ENCODE measurements around the gene HLA-DOB.

HLA-DOB gene

GRCh38 chr6:32837651-32838113 lies 20.9 kb upstream of the HLA-DOB start:
- peaks cover 28% of the 10 kb centered on the region for H3K27me3 ChIP-seq (ENCODE audit: insufficient read depth, insufficient read length)
- peak overlapping the region; percentile 56 for H3K9ac ChIP-seq (ENCODE audit: insufficient read length, low read depth)
- H3K36me3 ChIP-seq (ENCODE audit: insufficient read depth, insufficient read length, low read length): no peaks in the 10 kb centered on the region
- TF ChIP-seq SUZ12 (IDR thresholded peaks at IDR 0.05; ENCODE audit: extremely low read depth, insufficient read depth, insufficient read length) (no peak), ZNF274 (IDR thresholded peaks at IDR 0.05; ENCODE audit: low read depth, low read length) (no peak), YY1 (IDR thresholded peaks at IDR 0.05; ENCODE audit: insufficient read depth, insufficient read length) (no peak)
- H3K4me1 ChIP-seq (ENCODE audit: insufficient read depth, insufficient read length): peaks cover 3% of the 10 kb centered on the region
- no peaks in the 10 kb centered on the region; the same call in 1 of the 2 replicates for H3K9me3 ChIP-seq (ENCODE audit: insufficient read depth, low read length)
- DNase-seq (ENCODE audit: low read depth, low spot score): no peak
- H3K4me3 ChIP-seq (ENCODE audit: insufficient read length, low read depth): peak overlapping the region; percentile 57

GRCh38 chr6:32836873-32837272 lies 20.1 kb upstream of the HLA-DOB start:
- peaks cover 5% of the 10 kb centered on the region for H3K36me3 ChIP-seq (ENCODE audit: insufficient read depth, insufficient read length, low read length)
- no peak overlapping the region for H3K4me3 ChIP-seq (ENCODE audit: insufficient read length, low read depth)
- no peak overlapping the region for H3K9ac ChIP-seq (ENCODE audit: insufficient read length, low read depth)
- peaks cover 20% of the 10 kb centered on the region for H3K27me3 ChIP-seq (ENCODE audit: insufficient read depth, insufficient read length)
- no peak for DNase-seq (ENCODE audit: low read depth, low spot score)
- H3K4me1 ChIP-seq (ENCODE audit: insufficient read depth, insufficient read length): peaks cover 3% of the 10 kb centered on the region
- H3K9me3 ChIP-seq (ENCODE audit: insufficient read depth, low read length): no peaks in the 10 kb centered on the region
- no peak for TF ChIP-seq YY1 (IDR thresholded peaks at IDR 0.05; ENCODE audit: insufficient read depth, insufficient read length)
- TF ChIP-seq ZNF274 (IDR thresholded peaks at IDR 0.05; ENCODE audit: low read depth, low read length): no peak

GRCh38 chr6:32835167-32835893 lies 18.5 kb upstream of the HLA-DOB start:
- H3K9ac ChIP-seq (ENCODE audit: insufficient read length, low read depth): no peak overlapping the region
- peaks cover 8% of the 10 kb centered on the region for H3K36me3 ChIP-seq (ENCODE audit: insufficient read depth, insufficient read length, low read length)
- H3K27me3 ChIP-seq (ENCODE audit: insufficient read depth, insufficient read length): peaks cover 7% of the 10 kb centered on the region
- H3K4me3 ChIP-seq (ENCODE audit: insufficient read length, low read depth): no peak overlapping the region
- TF ChIP-seq YY1 (IDR thresholded peaks at IDR 0.05; ENCODE audit: insufficient read depth, insufficient read length) (no peak), ZNF274 (IDR thresholded peaks at IDR 0.05; ENCODE audit: low read depth, low read length) (no peak), SUZ12 (IDR thresholded peaks at IDR 0.05; ENCODE audit: extremely low read depth, insufficient read depth, insufficient read length) (no peak)
- H3K9me3 ChIP-seq (ENCODE audit: insufficient read depth, low read length): no peaks in the 10 kb centered on the region
- no peak for DNase-seq (ENCODE audit: low read depth, low spot score)
- H3K4me1 ChIP-seq (ENCODE audit: insufficient read depth, insufficient read length): peaks cover 3% of the 10 kb centered on the region

- TF ChIP-seq SUZ12 (IDR thresholded peaks at IDR 0.05; ENCODE audit: extremely low read depth, insufficient read depth, insufficient read length) (no peak), YY1 (IDR thresholded peaks at IDR 0.05; ENCODE audit: insufficient read depth, insufficient read length) (no peak), ZNF274 (IDR thresholded peaks at IDR 0.05; ENCODE audit: low read depth, low read length) (no peak)
- H3K27me3 ChIP-seq (ENCODE audit: insufficient read depth, insufficient read length): peaks cover 3% of the 10 kb centered on the region
- peaks cover 20% of the 10 kb centered on the region for H3K36me3 ChIP-seq (ENCODE audit: insufficient read depth, insufficient read length, low read length)
- no peaks in the 10 kb centered on the region for H3K9me3 ChIP-seq (ENCODE audit: insufficient read depth, low read length)
- no peak for DNase-seq (ENCODE audit: low read depth, low spot score)
- no peak overlapping the region for H3K9ac ChIP-seq (ENCODE audit: insufficient read length, low read depth)
- H3K4me1 ChIP-seq (ENCODE audit: insufficient read depth, insufficient read length): peaks cover 3% of the 10 kb centered on the region
- no peak overlapping the region for H3K4me3 ChIP-seq (ENCODE audit: insufficient read length, low read depth)
Observed at GRCh38 chr6:32833664-32834063, 16.9 kb upstream of the HLA-DOB start.

- TF ChIP-seq YY1 (IDR thresholded peaks at IDR 0.05; ENCODE audit: insufficient read depth, insufficient read length): no peak
- TF ChIP-seq SUZ12 (IDR thresholded peaks at IDR 0.05; ENCODE audit: extremely low read depth, insufficient read depth, insufficient read length): no peak
- no peak for TF ChIP-seq ZNF274 (IDR thresholded peaks at IDR 0.05; ENCODE audit: low read depth, low read length)
- Histone ChIP-seq H3K9me3 (ENCODE audit: insufficient read depth, low read length) (no peaks in the 10 kb centered on the region), H3K4me1 (ENCODE audit: insufficient read depth, insufficient read length) (peaks cover under 1% of the 10 kb centered on the region), H3K36me3 (ENCODE audit: insufficient read depth, insufficient read length, low read length) (peaks cover 21% of the 10 kb centered on the region), H3K27me3 (ENCODE audit: insufficient read depth, insufficient read length) (peaks cover 3% of the 10 kb centered on the region), H3K4me3 (ENCODE audit: insufficient read length, low read depth) (no peak overlapping the region), H3K9ac (ENCODE audit: insufficient read length, low read depth) (no peak overlapping the region)
- no peak for DNase-seq (ENCODE audit: low read depth, low spot score)
Observed at GRCh38 chr6:32832535-32832934, 15.7 kb upstream of the HLA-DOB start.

GRCh38 chr6:32830936-32831335 lies 14.1 kb upstream of the HLA-DOB start:
- Histone ChIP-seq H3K27me3 (ENCODE audit: insufficient read depth, insufficient read length) (no peaks in the 10 kb centered on the region), H3K4me1 (ENCODE audit: insufficient read depth, insufficient read length) (no peaks in the 10 kb centered on the region), H3K9me3 (ENCODE audit: insufficient read depth, low read length) (no peaks in the 10 kb centered on the region), H3K9ac (ENCODE audit: insufficient read length, low read depth) (no peak overlapping the region), H3K4me3 (ENCODE audit: insufficient read length, low read depth) (no peak overlapping the region), H3K36me3 (ENCODE audit: insufficient read depth, insufficient read length, low read length) (peaks cover 21% of the 10 kb centered on the region)
- TF ChIP-seq YY1 (IDR thresholded peaks at IDR 0.05; ENCODE audit: insufficient read depth, insufficient read length) (no peak), SUZ12 (IDR thresholded peaks at IDR 0.05; ENCODE audit: extremely low read depth, insufficient read depth, insufficient read length) (no peak)
- no peak for DNase-seq (ENCODE audit: low read depth, low spot score)

- no peaks in the 10 kb centered on the region for H3K9me3 ChIP-seq (ENCODE audit: insufficient read depth, low read length)
- H3K4me1 ChIP-seq (ENCODE audit: insufficient read depth, insufficient read length): no peaks in the 10 kb centered on the region
- peaks cover 21% of the 10 kb centered on the region for H3K36me3 ChIP-seq (ENCODE audit: insufficient read depth, insufficient read length, low read length)
- H3K27me3 ChIP-seq (ENCODE audit: insufficient read depth, insufficient read length): no peaks in the 10 kb centered on the region
- no peak overlapping the region for H3K9ac ChIP-seq (ENCODE audit: insufficient read length, low read depth)
- TF ChIP-seq SUZ12 (IDR thresholded peaks at IDR 0.05; ENCODE audit: extremely low read depth, insufficient read depth, insufficient read length) (no peak), ZNF274 (IDR thresholded peaks at IDR 0.05; ENCODE audit: low read depth, low read length) (no peak), YY1 (IDR thresholded peaks at IDR 0.05; ENCODE audit: insufficient read depth, insufficient read length) (no peak)
- no peak overlapping the region for H3K4me3 ChIP-seq (ENCODE audit: insufficient read length, low read depth)
- DNase-seq (ENCODE audit: low read depth, low spot score): no peak
Observed at GRCh38 chr6:32830017-32830416, 13.2 kb upstream of the HLA-DOB start.
